B cell (primary cell): Measurements from ENCODE around the gene PPP1R2. TPM values are rescaled to one million over a fixed set of nuclear protein-coding genes. Genes with fewer than 3 reads are reported as not detected.

Source experiments
- ATAC-seq: fragments of 200-7000 bp; cut with Tn5 transposase; one replicate; pipeline ENCODE4 v1.10.0; 2021; ENCODE audit warnings: low read depth, mild to moderate bottlenecking, moderate number of reproducible peaks, moderate library complexity
- CTCF ChIA-PET: fragments of 350-600 bp; sonication (Branson Sonifier 250); formaldehyde crosslinking; loops from one replicate; lab custom pipeline; 2021; ENCODE audit warnings: antibody characterized with exemption, inconsistent platforms; lab: Charles Lee
- POLR2A ChIA-PET: fragments of 350-600 bp; sonication (Branson Sonifier 250); formaldehyde crosslinking; loops from one replicate; lab custom pipeline; 2021; ENCODE audit warnings: antibody characterized with exemption; lab: Charles Lee
- DNase-seq: peaks from one replicate; pipeline ENCODE4 v3.0.0; 2013
- H2AFZ ChIP-seq: 2 replicates; pipeline ENCODE4 v1.6.1; 2012; ENCODE audit warnings: mild to moderate bottlenecking, low read depth, low read length; ENCODE audit not compliant: insufficient read depth, poor library complexity, severe bottlenecking
- H3K27ac ChIP-seq, 2 donors: 1 replicate in 1 of 2; 2 replicates in 1 of 2; pipeline ENCODE4 v1.5.1; 2012 to 2013; ENCODE audit warnings: low read length in 2 of 2, mild to moderate bottlenecking in 2 of 2, moderate library complexity in 1 of 2
- H3K27me3 ChIP-seq, 4 experiments: fragments of 200-600 bp in 1 of 4; sonication (generic) in 1 of 4; replicated peaks in 1 of 4; 1 replicate in 2 of 4; 2 replicates in 2 of 4; pipeline versions ENCODE4 v1.6.1 to v1.7.0; 2013 to 2016; ENCODE audit warnings: low read length in 3 of 4, mild to moderate bottlenecking in 2 of 4, mixed read lengths in 1 of 4, moderate library complexity in 1 of 4; ENCODE audit not compliant: insufficient read depth in 4 of 4, control insufficient read depth in 3 of 4; ENCODE audit errors: control extremely low read depth in 1 of 4
- H3K36me3 ChIP-seq, 2 experiments: replicated peaks in 1 of 2; 1 replicate in 1 of 2; 2 replicates in 1 of 2; pipeline versions ENCODE4 v1.6.1 to v1.7.1; 2013; ENCODE audit warnings: low read length in 1 of 2; ENCODE audit not compliant: insufficient read depth in 2 of 2, control insufficient read depth in 1 of 2; ENCODE audit errors: control extremely low read depth in 1 of 2, extremely low read depth in 1 of 2
- H3K4me1 ChIP-seq, 2 donors: fragments of 200-600 bp in 1 of 2; sonication (generic) in 1 of 2; 1 replicate in 1 of 2; 2 replicates in 1 of 2; pipeline versions ENCODE4 v1.5.1 to v1.6.1; 2013 to 2017; ENCODE audit warnings: low read length in 2 of 2; ENCODE audit not compliant: control insufficient read depth in 2 of 2, insufficient read depth in 2 of 2
- H3K4me2 ChIP-seq: replicated peaks from 2 replicates; pipeline ENCODE3; 2012; ENCODE audit warnings: mild to moderate bottlenecking, low read depth, low read length; ENCODE audit not compliant: poor library complexity, severe bottlenecking
- H3K4me3 ChIP-seq, 5 experiments: fragments of 200-600 bp in 1 of 5; sonication (generic) in 1 of 5; 1 replicate in 3 of 5; 2 replicates in 2 of 5; pipeline versions ENCODE4 v1.5.1 to v1.7.0; 2011 to 2016; ENCODE audit warnings: low read length in 4 of 5, mild to moderate bottlenecking in 4 of 5, low read depth in 2 of 5, control low read depth in 1 of 5, moderate library complexity in 1 of 5; ENCODE audit not compliant: insufficient read depth in 1 of 5; ENCODE audit errors: control extremely low read depth in 1 of 5, extremely low read depth in 1 of 5
- H3K79me2 ChIP-seq: fragments of 200-600 bp; sonication (generic); one replicate; pipeline ENCODE4 v1.6.0; 2016; ENCODE audit warnings: low read length; ENCODE audit not compliant: control insufficient read depth, insufficient read depth
- H3K9ac ChIP-seq: fragments of 200-600 bp; sonication (generic); 2 replicates; pipeline ENCODE4 v1.6.1; 2017; ENCODE audit warnings: mild to moderate bottlenecking, low read length, moderate library complexity
- H3K9me3 ChIP-seq, 3 donors: one replicate each; pipeline versions ENCODE4 v1.6.1 to v1.7.1; 2013; ENCODE audit warnings: low read length in 2 of 3; ENCODE audit not compliant: control insufficient read depth in 2 of 3, insufficient read depth in 1 of 3; ENCODE audit errors: control extremely low read depth in 1 of 3
- H4K20me1 ChIP-seq: 2 replicates; pipeline ENCODE4 v1.6.0; 2012; ENCODE audit warnings: mild to moderate bottlenecking, low read length; ENCODE audit not compliant: insufficient read depth, control insufficient read depth, poor library complexity, severe bottlenecking
- H3K27ac Mint-ChIP-seq: one replicate; pipeline ENCODE4 v1.8.0; 2021; ENCODE audit warnings: mixed read lengths
- H3K27me3 Mint-ChIP-seq: one replicate; pipeline ENCODE4 v1.8.0; 2021; ENCODE audit warnings: mixed read lengths
- H3K4me1 Mint-ChIP-seq: one replicate; pipeline ENCODE4 v1.8.0; 2021; ENCODE audit warnings: mixed read lengths
- H3K4me3 Mint-ChIP-seq: one replicate; pipeline ENCODE4 v1.8.0; 2021; ENCODE audit warnings: mixed read lengths
- H3K9me3 Mint-ChIP-seq: one replicate; pipeline ENCODE4 v1.8.0; 2022; ENCODE audit warnings: mixed read lengths; ENCODE audit not compliant: insufficient read depth
- EZH2 ChIP-seq: IDR thresholded peaks from 2 replicates; pipeline ENCODE4 v1.6.1; 2012; ENCODE audit warnings: borderline replicate concordance, low read depth, mild to moderate bottlenecking, moderate library complexity, low read length; ENCODE audit not compliant: insufficient read depth, poor library complexity, severe bottlenecking
- WGBS: methylation state at CpG from one replicate; pipeline ENCODE4 v1.1.5; 2013; ENCODE audit warnings: missing lambda C conversion rate; ENCODE audit not compliant: insufficient coverage; 5-methylcytosine and 5-hydroxymethylcytosine counted together
- intact Hi-C: fragments of 100-400 bp; cut with micrococcal nuclease; formaldehyde crosslinking; loops from one replicate; pipeline ENCODE4 v1.10.0; 2022
- polyA plus RNA-seq: library from polyadenylated mRNA; depleted of rRNA; stranded (reverse); fragments of >200 nt; gene quantifications from 2 replicates; pipeline ENCODE4 v1.2.3, GENCODE V29; 2012
- total RNA-seq, 2 donors: library from RNA; stranded (reverse); fragments of 120-200 nt in 1 of 2; gene quantifications; 1 replicate in 1 of 2; 2 replicates in 1 of 2; pipeline versions ENCODE4 v1.2.3 to v1.2.4, GENCODE V29; 2013 to 2022
- TF ChIP-seq, protein P1 (sequence below): fragments of 200-600 bp; IDR thresholded peaks from one replicate; pipeline ENCODE4 v1.8.0; 2022; ENCODE audit warnings: antibody characterized with exemption, mild to moderate bottlenecking

Gene PPP1R2
- total and polyA plus RNA-seq, 2 donors (not counting 1 experiment from before 2014, with no cell fraction given) = 39.1 to 73.8 TPM

DNA sequence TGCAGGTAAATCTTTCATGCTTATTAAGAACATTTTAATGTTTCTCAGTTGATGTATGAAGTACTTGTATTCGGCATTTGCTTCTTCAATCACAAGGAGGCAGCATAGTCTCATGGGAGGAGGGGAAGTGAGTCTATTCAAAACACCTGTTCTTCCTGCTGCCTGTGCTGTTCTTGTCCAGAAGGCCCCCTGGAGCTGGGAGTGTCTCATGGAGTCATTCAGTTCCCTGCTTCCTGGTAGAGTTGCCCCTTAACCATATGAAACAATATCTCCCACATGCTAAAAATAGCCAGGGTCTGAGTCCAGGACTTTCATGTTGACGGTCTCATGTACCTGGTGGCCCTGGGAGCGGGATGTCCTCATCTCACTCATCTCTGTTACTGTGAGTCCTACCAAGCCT, 15.5 kb upstream of the PPP1R2 start:
- Histone ChIP-seq H3K27me3 (no peaks in the 10 kb centered on the region), H3K27ac (no peak overlapping the region), H2AFZ (no peak overlapping the region), H3K4me1 (no peaks in the 10 kb centered on the region), H4K20me1 (no peaks in the 10 kb centered on the region), H3K9ac (no peak overlapping the region), H3K9me3 (no peaks in the 10 kb centered on the region), H3K79me2 (no peaks in the 10 kb centered on the region), H3K4me2 (no peak overlapping the region), H3K4me3 (no peak overlapping the region), H3K36me3 (no peaks in the 10 kb centered on the region)
- intact Hi-C loops = no loop called here
- peak; percentile 64 for DNase-seq
- TF ChIP-seq, protein P1, sequence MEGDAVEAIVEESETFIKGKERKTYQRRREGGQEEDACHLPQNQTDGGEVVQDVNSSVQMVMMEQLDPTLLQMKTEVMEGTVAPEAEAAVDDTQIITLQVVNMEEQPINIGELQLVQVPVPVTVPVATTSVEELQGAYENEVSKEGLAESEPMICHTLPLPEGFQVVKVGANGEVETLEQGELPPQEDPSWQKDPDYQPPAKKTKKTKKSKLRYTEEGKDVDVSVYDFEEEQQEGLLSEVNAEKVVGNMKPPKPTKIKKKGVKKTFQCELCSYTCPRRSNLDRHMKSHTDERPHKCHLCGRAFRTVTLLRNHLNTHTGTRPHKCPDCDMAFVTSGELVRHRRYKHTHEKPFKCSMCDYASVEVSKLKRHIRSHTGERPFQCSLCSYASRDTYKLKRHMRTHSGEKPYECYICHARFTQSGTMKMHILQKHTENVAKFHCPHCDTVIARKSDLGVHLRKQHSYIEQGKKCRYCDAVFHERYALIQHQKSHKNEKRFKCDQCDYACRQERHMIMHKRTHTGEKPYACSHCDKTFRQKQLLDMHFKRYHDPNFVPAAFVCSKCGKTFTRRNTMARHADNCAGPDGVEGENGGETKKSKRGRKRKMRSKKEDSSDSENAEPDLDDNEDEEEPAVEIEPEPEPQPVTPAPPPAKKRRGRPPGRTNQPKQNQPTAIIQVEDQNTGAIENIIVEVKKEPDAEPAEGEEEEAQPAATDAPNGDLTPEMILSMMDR = peak; percentile 33
- TF ChIP-seq EZH2 = no peak
- H3K4me3 Mint-ChIP-seq = no peak overlapping the region
- peaks cover 7% of the 10 kb centered on the region for H3K4me1 Mint-ChIP-seq
- WGBS = 100% methylated on average over 2 of the region's 3 CpGs
- H3K27me3 Mint-ChIP-seq = no peaks in the 10 kb centered on the region
- peak overlapping the region; percentile 3 for H3K27ac Mint-ChIP-seq
- peak; percentile 62 for ATAC-seq
- ChIA-PET CTCF (interaction anchor here (0.5 to 2.0 kb wide), 5 partner anchors 8 to 294 kb away, joined by 3 to 6 read pairs (median 5); no protein-coding TSS in a partner anchor), POLR2A (no interaction called here)
- no peaks in the 10 kb centered on the region for H3K9me3 Mint-ChIP-seq

DNA sequence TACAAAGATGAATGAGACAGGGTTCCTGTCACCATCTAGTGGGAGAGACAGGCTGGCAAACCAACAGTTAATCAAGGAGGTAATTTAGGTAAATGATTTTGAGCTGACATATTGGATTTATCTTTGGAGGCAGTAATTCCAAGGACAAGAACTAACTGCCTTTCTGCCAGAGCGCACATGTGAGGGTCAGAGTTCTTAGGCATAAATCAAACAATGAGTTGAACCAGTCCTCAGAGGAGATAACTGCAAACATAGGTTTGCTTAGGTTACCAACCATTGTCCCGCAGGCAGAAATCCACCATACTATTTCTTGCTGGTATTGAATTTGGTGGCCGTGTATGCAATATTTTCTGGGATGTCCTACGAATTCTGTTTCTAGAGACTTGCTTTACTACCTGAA, 14.2 kb upstream of the PPP1R2 start:
- no peaks in the 10 kb centered on the region for H3K9me3 ChIP-seq
- no peaks in the 10 kb centered on the region for H4K20me1 ChIP-seq
- TF ChIP-seq, protein P1 = no peak
- TF ChIP-seq EZH2 = no peak
- DNase-seq = no peak
- peaks cover 7% of the 10 kb centered on the region for H3K4me1 Mint-ChIP-seq
- ChIA-PET CTCF (interaction anchor here (2.0 to 2.8 kb wide), 3 partner anchors 15 to 293 kb away, joined by 6 to 12 read pairs (median 6); partner anchors contain the start of genes PPP1R2 and XXYLT1), POLR2A (no interaction called here)
- no peak overlapping the region for H3K9ac ChIP-seq
- no peak overlapping the region for H2AFZ ChIP-seq
- H3K4me3 Mint-ChIP-seq = no peak overlapping the region
- intact Hi-C loops = no loop called here
- H3K27me3 Mint-ChIP-seq = no peaks in the 10 kb centered on the region
- H3K79me2 ChIP-seq = no peaks in the 10 kb centered on the region
- H3K4me1 ChIP-seq = no peaks in the 10 kb centered on the region
- H3K27me3 ChIP-seq = no peaks in the 10 kb centered on the region
- ATAC-seq = no peak
- H3K27ac Mint-ChIP-seq = no peak overlapping the region
- no peak overlapping the region for H3K4me3 ChIP-seq
- no peaks in the 10 kb centered on the region for H3K36me3 ChIP-seq
- no peak overlapping the region for H3K27ac ChIP-seq
- no peak overlapping the region for H3K4me2 ChIP-seq
- 88% methylated on average over 1 of the region's 4 CpGs for WGBS
- no peaks in the 10 kb centered on the region for H3K9me3 Mint-ChIP-seq
